Muscle of back (tissue), 11 donors: ENCODE measurements around the gene KRT79. TPM values are rescaled to one million over a fixed set of nuclear protein-coding genes. Genes with fewer than 3 reads are reported as not detected.

Source experiments
- DNase-seq, 3 donors: peaks; one replicate each; pipeline versions ENCODE4 v3.0.0 to v3.0.0-alpha.2; 2013
- polyA plus RNA-seq, 10 donors: library from polyadenylated mRNA; unstranded; fragments of 120-200 nt; gene quantifications; one replicate each; pipeline ENCODE4 v1.2.1, GENCODE V29; 2013; ENCODE audit not compliant: insufficient read length in 10 of 10

KRT79 gene
- polyA plus RNA-seq, 10 donors, result 0.21 TPM; not detected in 9

DNA sequence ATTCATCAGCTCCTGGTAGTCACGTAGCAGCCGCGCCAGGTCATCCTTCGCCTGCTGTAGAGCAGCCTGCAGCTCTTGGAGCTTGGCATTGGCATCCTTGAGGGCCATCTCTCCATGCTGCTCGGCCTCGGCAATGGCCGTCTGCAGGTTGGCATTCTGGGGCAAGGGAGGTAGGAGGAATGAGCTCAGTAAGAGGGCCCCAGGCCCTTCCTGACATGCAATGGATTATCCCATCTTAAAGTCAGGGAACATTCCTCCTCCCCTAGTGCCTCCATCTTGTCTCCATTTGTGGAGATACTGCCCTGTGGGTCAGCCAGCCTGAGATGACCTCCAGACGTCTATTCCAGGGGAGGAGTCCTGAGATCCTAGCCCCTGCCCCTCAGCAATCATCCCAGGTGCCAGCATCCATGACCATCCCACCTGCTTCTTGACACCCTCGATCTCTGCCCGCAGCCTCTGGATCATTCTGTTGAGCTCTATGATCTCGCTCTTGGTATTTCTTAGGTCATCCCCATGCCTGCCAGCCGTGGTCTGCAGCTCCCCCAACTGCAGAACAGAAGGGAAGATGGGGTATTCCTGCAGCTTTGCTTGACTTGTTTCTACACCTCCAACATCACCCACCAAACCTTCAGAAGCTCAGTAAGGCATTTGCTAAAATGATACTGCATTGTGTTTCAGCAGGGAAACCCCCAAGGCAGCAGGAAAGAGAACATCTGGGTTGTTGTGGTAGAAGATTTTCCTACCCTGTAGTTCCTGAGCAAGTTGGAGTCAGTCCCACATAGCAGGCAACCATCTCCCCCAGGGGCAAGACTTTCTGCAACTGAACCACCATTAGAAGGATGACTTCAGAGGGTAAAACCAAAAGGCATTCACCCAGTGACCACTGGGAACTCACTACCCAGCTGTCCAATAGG is 42.6 kb downstream of the KRT79 start:
- DNase-seq, result no peak

DNA sequence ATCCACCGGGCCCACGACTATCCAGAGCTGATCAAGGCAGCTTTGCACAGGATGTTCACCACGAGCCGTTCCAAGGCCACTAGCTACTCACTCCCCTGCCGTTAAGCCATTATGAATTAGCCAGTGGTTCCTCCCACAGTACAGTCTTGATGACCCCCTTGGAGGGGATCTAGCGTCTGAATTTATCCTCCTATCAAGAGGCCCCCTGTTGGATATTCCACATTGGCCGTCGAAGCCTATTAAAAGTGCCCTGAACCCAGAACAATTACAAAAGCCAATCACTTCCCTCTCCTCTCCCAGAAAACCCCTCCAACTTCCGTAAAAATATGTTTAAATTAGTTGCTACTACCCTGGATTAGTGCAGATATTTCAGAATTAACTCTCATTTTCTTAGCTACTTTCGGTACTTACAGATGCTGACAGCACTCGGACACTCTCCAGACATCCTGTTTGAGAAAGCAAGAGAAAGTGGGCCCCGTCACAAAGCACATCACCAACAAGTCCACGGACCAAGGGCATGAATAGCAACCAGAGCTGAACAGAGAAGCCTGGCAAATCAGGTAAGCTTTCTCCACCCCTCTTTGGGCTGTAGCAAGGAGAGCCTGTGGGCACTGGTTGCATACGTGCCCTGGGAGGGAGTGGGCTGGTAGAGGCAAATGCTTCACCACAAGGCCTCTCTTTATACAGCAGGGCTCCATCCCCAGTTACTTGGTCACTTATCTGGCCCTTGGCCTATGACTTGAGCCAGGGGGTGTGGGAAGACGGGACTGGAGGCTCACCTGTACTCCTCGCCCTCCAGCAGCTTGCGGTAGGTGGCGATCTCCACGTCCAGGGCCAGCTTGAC is 43.5 kb downstream of the KRT79 start:
- DNase-seq, result no peak

DNA sequence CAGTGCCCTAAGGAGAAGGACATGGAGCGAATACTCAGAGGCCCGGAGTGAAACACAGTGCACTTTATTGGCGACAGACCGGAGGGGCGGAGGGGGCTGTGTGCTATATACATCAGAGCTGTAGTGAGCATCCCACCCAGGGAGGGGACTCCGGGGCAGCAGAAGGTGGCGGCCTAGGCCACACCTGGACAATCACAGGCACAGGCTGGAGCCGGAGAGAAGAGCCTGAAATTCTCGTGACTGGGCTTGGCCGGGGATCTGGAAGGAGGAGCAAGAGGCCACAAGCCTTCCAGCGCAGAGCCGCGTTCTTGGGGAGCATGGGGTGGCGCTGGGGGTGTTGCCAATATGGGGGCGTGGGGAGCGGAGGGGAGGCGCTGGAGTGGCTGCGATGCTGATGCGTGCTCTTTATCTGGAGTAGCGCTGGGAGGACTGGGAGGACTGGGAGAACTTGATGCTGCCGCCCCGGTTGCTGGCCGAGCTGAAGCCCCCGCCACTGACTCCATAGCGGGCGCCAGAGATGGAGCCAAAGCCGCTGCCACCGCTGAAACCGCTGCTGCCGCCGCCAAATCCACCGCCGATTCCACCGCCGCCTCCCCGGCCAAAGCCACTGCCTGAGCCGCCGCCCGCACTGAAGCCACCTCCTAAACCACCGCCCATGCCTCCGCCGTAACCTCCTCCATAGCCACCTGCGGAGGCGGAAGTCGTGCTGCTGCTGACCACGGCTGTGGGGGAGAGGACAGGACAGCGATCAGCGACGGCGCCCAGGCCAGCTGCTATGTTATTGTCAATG is 44.3 kb downstream of the KRT79 start:
- peak in 1 of 3 donors; percentile 40 for DNase-seq

DNA sequence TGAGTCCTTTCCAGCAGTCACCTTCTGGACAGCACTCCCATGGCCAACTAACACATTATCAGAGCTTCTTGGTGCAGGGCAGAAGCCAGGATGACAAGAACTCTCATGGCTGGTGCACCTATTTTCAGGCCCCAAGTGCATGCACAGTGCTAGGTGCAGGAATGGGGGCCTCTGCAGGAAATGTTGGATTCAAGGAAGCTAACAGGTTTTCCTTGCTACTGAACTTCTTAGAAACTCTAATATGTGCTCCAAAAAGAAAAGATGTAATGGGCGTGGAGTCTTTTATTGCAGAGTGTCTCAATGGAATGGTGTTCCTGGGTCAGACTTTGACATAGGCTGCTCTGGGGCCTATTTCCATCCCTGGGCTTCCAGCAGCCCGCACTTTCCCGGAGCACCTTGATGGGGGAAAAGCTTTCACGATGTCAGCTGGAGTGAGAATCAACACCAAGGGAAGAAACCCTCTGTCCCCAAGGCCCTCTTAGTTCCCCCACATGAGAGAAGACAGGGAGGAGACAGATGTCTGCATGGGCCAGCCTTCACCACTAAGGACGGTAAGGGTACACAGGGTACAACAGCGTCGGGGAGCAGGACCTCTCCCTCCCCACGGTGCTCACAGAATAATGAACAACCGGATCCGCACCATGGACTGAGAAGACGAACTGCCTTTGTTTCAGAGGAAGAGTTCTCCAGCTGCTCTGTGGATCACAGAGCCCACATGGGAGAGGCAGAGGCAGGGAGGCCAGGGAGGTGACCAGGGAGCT is 45.1 kb downstream of the KRT79 start:
- DNase-seq, result no peak

DNA sequence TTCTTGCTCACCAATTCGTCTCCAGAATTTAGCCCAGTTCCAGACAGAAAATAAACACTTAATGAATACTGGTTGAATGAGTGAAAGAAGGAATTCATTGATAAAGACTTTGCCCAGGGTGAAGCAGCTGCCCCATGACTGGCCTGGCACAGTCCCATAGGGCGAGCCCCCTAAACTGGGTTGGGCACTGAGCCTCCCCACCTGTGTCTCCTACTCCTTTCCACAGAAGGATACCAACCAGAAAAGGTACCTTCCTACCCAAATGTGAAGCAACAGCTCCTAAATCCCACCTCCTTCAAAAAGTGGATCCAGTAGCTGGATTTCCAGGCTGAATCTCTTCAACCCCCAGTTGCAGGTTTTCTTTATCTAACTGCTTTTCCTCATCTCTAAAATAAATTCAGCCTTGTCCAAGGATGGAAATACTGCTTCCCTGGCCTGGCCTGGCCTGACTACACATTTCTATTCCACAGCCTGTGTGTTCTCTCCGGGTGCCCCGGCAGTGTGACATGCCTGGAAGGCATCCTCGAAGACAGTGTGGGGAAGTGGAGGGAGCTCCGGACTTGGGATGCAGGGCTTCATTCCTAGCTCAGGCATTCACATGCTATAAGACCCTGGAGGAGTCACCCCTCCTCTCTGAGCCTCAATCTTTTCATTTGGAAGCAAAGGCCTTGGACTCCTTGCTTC is 45.8 kb downstream of the KRT79 start:
- no peak for DNase-seq

DNA sequence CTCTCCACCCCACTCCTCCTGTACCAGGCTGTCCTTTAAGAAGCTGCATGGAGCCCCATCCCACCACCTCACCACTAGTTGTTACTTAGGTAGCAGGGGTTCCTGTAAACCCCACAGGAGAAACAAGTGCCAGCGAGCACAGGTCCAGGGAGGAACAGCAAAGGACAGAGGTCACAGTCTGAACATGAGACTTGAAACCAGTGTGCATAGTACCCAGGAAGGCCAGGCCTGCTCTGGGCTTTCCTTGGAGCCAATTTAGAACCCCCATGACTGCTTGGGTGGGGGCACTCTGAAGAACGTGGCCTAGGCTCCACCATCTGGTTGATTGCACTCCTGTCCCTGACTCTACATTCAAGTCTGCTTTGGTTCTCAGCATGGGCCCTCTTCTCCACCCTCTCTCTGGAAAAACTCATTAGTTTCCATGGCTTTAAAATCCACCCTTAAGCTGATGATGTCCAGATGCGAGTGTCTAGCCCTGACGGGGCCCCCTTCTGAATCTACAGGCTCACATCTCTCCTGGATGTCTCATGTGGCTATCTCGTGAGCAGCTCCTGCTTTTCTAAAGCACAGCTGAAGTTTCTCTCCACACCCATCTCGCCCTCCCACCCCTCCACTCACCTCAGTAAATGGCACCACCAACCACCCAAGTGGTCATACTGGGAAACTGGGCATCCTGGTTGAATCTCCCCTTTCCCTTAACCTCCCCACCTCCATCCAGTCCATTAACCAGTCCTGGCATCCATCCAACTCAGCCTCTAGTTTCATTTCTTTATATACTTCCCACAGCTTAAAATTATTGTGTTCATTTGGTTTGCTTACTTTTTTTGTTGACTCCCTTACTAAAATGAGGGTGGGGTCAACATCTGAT is 46.6 kb downstream of the KRT79 start:
- DNase-seq, result peak in 2 of 3 donors; percentile 56 to 76

DNA sequence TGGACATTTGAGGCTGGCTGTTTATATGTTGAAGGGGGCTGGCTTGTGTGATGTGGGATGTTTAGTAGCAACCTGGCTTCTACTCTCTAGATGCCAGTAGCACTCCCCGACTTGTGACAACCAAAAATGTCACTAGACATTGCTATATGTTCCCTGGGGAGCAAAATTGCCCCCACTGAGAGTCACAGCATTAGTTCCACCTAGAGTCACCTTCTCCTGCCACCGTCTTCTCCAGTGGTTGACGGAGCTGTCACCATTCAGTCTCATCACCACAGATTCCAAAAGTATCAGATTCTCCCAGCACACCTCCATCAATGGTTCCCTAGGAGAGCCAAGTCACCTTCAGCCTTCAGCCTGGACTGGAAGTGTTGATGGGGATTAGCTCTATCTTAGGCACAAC is 49.2 kb downstream of the KRT79 start:
- no peak for DNase-seq

DNA sequence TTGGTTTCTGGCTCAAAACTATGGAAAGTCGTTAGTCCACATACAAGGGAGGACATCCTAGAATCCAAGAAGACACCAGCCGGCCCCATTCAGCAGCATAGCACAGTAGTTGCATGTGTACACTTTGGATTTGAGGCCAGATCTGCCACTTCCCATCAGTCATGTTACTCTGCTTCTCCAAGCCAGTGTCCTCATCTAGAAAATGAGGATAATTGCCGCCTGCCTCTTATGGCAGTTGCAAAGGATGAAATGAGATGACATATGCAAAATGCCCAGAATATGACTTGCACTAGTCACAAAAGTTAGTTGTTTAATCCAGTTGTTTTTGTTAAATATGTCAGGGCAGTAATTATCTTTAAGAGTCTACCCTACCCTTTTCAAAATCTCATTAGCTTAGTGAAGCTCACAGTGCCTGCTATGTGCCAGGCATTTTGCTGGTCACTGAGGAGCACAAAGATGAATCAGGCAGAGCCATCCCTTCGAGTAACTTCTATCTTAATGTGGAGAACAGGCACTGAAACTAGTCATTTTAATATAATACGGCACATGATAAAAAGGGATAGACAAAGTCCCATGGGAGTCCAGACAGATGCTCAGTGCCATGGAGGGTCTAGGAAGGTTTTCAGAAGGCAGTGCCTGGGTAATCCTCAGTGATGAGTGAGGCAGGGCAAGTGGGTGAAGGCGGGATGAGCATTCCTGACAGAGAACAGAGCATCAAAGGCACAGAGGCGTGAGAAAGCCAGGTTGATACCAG is 50.4 kb downstream of the KRT79 start:
- no peak for DNase-seq

DNA sequence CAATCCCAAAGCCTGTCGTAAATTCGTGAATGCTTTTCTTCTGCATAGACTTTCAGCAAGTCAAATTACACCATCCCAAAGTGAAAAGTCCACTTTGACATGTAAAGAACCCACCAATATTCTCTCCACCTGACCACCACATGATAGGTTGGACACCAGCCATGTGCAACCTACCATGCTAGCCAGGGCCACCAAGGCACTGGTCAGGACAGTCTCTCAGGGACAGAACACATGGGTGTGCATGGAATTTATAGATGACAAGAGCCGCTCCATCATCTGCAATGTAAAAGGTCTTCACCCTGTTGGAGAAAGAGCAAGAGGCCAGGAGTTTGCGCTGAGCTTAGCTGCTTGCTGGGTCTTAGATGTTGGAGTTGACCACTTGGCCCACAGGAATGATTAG is 51.6 kb downstream of the KRT79 start:
- DNase-seq, result no peak

DNA sequence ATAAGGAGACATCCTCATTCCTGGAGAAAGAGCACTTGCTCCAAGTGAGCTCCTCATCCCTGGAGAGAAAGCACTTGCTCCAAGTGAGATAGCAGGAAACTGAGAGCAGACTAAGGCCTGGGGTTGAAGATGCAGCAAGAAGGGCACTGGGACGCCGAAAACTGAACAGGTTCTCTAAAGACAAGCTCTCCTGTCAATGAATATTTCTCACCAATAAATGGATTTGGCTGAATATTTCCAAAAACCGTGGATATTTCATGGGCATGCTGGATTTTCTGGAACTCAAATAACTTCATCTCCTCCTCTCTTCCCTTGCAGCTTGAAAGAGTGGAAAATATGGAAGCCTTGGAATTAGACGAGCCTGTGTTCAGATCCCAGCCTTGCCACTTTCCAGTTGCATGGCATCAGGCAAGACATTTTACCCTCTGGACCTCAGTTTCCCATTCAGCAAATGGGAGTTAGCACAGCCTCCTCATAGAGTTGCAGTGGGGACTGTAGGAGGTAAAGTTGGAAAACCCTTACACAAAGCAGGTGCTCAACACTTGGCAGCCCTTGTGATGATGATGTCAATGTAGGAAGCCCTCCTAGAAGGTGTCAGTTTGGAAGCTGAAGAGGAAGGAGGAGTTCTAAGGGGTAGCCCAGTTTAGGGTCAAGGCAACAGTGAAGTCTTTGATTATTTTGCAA is 52.6 kb downstream of the KRT79 start:
- no peak for DNase-seq

DNA sequence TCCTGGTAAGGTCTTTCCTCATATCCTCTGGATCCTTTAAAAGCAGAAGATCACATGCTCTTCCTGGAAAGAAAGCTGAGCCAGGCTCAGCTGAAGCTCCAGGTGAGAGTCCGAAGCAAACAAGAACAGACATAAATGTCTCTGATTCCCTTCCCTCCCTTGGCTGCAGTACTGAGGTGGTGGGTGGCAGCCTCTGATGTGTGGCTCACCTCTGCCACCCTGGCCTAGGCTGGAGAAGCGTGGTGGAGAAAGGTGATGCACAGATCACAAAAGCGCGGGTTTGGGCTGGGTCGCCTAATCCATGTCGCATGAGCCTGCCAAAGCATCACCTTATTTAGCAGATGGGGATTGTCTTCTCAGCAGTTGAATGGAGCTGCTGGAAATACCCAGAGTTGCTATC is 54.2 kb downstream of the KRT79 start:
- DNase-seq, result no peak

DNA sequence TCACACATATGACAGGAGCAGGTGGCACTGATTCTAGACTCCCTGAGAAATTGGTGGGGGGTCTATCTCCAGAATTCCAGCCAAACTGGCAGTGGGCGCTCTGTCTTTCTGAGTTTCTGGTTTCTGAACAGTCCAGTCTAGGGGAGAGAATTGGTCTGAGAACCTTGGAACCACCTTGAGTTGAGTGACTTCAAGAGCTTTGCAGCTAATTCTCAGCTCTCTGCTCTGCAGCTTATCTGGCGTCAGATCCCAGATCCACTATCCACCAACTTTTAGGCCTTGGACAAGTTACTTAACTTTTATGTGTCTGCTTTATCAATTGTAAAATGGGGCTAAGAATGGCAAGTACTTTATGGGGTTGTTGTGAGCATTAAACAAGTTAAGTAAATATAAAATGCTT is 55.3 kb downstream of the KRT79 start:
- DNase-seq, result no peak

DNA sequence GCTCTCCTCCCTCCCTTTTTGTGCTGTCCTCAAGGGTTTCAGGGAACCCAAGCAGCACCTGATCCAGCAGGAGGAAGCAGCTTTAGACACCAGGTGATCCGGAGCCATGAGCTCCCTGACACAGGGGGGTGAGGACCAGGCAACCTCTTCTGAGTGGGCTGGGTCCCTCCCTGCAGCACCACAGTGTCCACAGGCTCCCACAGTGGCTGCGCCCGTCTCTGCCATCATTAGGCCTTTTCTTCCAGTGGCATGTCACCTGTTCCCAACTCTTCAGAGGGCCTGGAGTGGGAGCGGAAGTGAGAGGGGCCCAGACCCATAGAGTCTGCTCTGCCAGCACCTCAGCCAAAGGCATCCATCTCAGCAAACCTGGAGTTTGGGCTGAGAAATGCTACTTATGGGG is 56.5 kb downstream of the KRT79 start:
- no peak for DNase-seq

DNA sequence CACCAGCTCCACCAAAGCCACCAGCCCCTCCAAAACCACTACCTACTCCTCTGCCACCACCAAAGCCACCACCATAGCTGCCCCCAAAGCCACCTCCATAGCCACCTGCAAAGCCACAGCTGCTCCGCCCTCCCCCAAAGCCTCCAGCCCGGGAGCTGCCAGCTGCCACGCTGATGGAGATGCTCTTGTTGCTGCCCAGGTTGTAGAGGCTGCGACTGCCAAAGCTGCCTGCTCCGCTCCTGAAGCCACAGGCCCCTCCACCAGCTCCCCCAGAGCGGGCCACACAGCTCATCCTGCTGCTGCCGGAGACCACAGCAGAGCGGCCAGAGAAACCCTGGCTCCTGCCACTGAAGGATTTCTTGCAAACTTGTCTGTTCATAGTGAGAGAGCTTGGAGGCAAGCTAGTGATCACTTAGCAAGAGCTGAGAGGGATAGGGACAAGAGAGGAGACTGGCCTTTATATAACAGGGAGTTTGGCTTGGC is 57.2 kb downstream of the KRT79 start, which contains the start of gene KRT76:
Gene KRT76 (minus strand): TSS at position 433 of the 483 bp plus-strand sequence. CDS start 54 bp downstream, at position 379.
- no peak for DNase-seq

DNA sequence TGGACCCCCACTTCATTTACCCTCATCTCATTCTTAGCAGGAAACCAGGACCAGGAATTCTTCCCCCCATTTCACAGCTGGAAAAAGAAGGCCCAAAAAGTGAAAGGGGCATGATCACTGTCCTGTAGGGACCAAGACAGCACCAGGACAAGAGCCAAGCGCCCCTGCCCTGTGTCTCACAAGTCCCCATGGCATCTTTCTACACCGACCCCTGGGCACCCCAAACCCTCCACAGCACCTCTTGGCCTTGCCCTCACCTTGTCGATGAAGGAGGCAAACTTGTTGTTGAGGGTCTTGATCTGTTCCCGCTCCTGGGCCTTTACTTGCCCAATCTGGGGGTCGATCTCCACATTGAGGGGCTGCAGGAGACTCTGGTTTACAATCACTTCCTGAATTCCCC is 57.7 kb downstream of the KRT79 start:
- DNase-seq, result no peak

DNA sequence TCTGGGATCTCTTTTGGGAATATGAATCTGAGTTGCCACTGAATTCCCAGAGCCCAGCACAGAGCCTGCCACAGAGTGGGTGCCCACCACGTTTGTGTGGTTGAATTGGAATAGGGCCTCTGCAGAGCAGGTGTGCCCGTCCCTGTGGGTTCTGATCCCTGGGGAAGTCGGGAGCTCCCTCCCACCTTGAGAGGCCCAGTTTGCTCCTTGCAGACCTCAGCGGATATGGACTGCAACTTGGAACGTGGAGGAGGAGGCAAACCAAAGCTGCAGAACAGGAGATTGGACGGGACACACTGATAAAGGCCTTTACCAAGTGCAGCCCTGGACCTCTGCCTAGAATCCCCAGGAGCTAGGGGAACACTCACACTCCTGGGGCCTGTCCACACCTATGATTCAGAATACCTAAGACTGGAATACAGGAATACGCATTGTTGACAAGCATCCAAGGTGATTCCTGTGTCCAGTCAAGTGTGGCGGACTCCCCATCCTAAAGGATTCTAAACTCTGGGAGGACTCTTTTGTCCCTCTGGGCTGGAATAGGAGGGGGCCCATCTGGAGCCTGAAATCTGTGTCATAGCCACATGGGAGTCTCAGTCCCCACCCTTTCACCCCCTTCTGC is 59.4 kb downstream of the KRT79 start:
- no peak for DNase-seq

DNA sequence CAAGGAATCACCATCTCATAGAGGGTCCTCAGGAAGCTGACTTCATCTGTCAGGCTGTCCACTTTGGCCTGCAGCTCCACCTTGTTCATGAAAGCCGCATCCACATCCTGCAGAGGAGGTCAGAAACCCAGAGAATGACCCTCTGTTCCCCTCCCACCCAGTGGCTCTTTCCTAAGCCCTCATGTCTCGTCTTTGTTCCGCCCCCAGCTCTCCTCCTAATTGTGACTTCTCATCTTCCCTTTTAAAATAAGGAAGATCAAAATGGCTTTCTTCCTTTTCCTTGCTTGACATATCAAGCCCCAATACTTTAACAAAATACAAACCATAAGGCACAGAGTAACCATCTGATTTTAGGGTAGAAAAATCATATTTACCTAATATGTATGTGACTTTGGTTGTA is 61.3 kb downstream of the KRT79 start:
- no peak for DNase-seq
